ENCODE measurements around the gene GAPVD1. TPM values are rescaled to one million over a fixed set of nuclear protein-coding genes. Genes with fewer than 3 reads are reported as not detected.

GAPVD1 gene
- total RNA-seq, 1 donor from 2014 or later = 37.9 TPM

GRCh38 chr9:125410522-125410894, 148.9 kb downstream of the GAPVD1 start:
- TF ChIP-seq CTCF (IDR thresholded peaks at IDR 0.05; ENCODE audit: unreplicated experiment) = no peak
- no peak for DNase-seq (ENCODE audit: low spot score)
- H3K27ac Mint-ChIP-seq (ENCODE audit: unreplicated experiment) = no peak overlapping the region
- peaks cover 10% of the 10 kb centered on the region for H3K36me3 Mint-ChIP-seq (ENCODE audit: low read depth, unreplicated experiment)
- no peak overlapping the region for H3K4me3 Mint-ChIP-seq (ENCODE audit: unreplicated experiment)
- no peaks in the 10 kb centered on the region for H3K9me3 Mint-ChIP-seq (ENCODE audit: unreplicated experiment)
- H3K4me1 Mint-ChIP-seq (ENCODE audit: unreplicated experiment) = peaks cover 13% of the 10 kb centered on the region
- H3K27me3 Mint-ChIP-seq (ENCODE audit: unreplicated experiment) = peaks cover 17% of the 10 kb centered on the region

GRCh38 chr9:125411171-125411756, 149.6 kb downstream of the GAPVD1 start:
- no peak overlapping the region for H3K4me3 Mint-ChIP-seq (ENCODE audit: unreplicated experiment)
- H3K9me3 Mint-ChIP-seq (ENCODE audit: unreplicated experiment) = no peaks in the 10 kb centered on the region
- H3K4me1 Mint-ChIP-seq (ENCODE audit: unreplicated experiment) = peaks cover 13% of the 10 kb centered on the region
- no peak for TF ChIP-seq CTCF (IDR thresholded peaks at IDR 0.05; ENCODE audit: unreplicated experiment)
- no peak overlapping the region for H3K27ac Mint-ChIP-seq (ENCODE audit: unreplicated experiment)
- peaks cover 10% of the 10 kb centered on the region for H3K36me3 Mint-ChIP-seq (ENCODE audit: low read depth, unreplicated experiment)
- no peak for DNase-seq (ENCODE audit: low spot score)
- H3K27me3 Mint-ChIP-seq (ENCODE audit: unreplicated experiment) = peaks cover 15% of the 10 kb centered on the region

- Mint-ChIP-seq H3K9me3 (ENCODE audit: unreplicated experiment) (no peaks in the 10 kb centered on the region), H3K4me1 (ENCODE audit: unreplicated experiment) (peaks cover 13% of the 10 kb centered on the region)
Observed at GRCh38 chr9:125412166-125412565, 150.5 kb downstream of the GAPVD1 start.

GRCh38 chr9:125413579-125413978, 152.0 kb downstream of the GAPVD1 start:
- DNase-seq (ENCODE audit: low spot score) = no peak
- no peak for TF ChIP-seq CTCF (IDR thresholded peaks at IDR 0.05; ENCODE audit: unreplicated experiment)
- Mint-ChIP-seq H3K4me1 (ENCODE audit: unreplicated experiment) (peaks cover 8% of the 10 kb centered on the region), H3K4me3 (ENCODE audit: unreplicated experiment) (no peak overlapping the region), H3K27ac (ENCODE audit: unreplicated experiment) (no peak overlapping the region), H3K36me3 (ENCODE audit: low read depth, unreplicated experiment) (peaks cover 7% of the 10 kb centered on the region), H3K9me3 (ENCODE audit: unreplicated experiment) (no peaks in the 10 kb centered on the region), H3K27me3 (ENCODE audit: unreplicated experiment) (peaks cover 6% of the 10 kb centered on the region)

More at GRCh38 chr9:125412166-125412565, 150.5 kb downstream of the GAPVD1 start:
- Mint-ChIP-seq H3K36me3 (ENCODE audit: low read depth, unreplicated experiment) (peaks cover 10% of the 10 kb centered on the region), H3K27ac (ENCODE audit: unreplicated experiment) (no peak overlapping the region), H3K4me3 (ENCODE audit: unreplicated experiment) (no peak overlapping the region), H3K27me3 (ENCODE audit: unreplicated experiment) (peaks cover 10% of the 10 kb centered on the region)
- TF ChIP-seq CTCF (IDR thresholded peaks at IDR 0.05; ENCODE audit: unreplicated experiment) = no peak
- DNase-seq (ENCODE audit: low spot score) = no peak

GRCh38 chr9:125415583-125416460, 154.2 kb downstream of the GAPVD1 start:
- Mint-ChIP-seq H3K36me3 (ENCODE audit: low read depth, unreplicated experiment) (no peaks in the 10 kb centered on the region), H3K27ac (ENCODE audit: unreplicated experiment) (no peak overlapping the region), H3K4me3 (ENCODE audit: unreplicated experiment) (no peak overlapping the region), H3K27me3 (ENCODE audit: unreplicated experiment) (peaks cover 6% of the 10 kb centered on the region), H3K9me3 (ENCODE audit: unreplicated experiment) (no peaks in the 10 kb centered on the region), H3K4me1 (ENCODE audit: unreplicated experiment) (no peaks in the 10 kb centered on the region)
- no peak for DNase-seq (ENCODE audit: low spot score)
- no peak for TF ChIP-seq CTCF (IDR thresholded peaks at IDR 0.05; ENCODE audit: unreplicated experiment)

Measured in endothelial cell (in vitro differentiated cells).